ENCODE measurements around the gene PLIN4. TPM values are rescaled to one million over a fixed set of nuclear protein-coding genes. Genes with fewer than 3 reads are reported as not detected.

The PLIN4 gene
- total RNA-seq, 1 donor from 2014 or later = 1.3 TPM

GRCh38 chr19:4538601-4538954, 20.3 kb upstream of the PLIN4 start:
- Mint-ChIP-seq H3K4me1 (ENCODE audit: low read depth) (no peaks in the 10 kb centered on the region), H3K36me3 (ENCODE audit: insufficient read depth) (no peaks in the 10 kb centered on the region), H3K9me3 (ENCODE audit: low read depth) (no peaks in the 10 kb centered on the region), H3K27me3 (no peaks in the 10 kb centered on the region), H3K27ac (no peak overlapping the region), H3K4me3 (ENCODE audit: low read depth) (no peak overlapping the region)
- DNase-seq (ENCODE audit: low spot score, unreplicated experiment) = no peak
- no peak for TF ChIP-seq CTCF (IDR thresholded peaks at IDR 0.05; ENCODE audit: unreplicated experiment)

- Mint-ChIP-seq H3K27me3 (peaks cover 3% of the 10 kb centered on the region), H3K4me1 (ENCODE audit: low read depth) (no peaks in the 10 kb centered on the region), H3K36me3 (ENCODE audit: insufficient read depth) (no peaks in the 10 kb centered on the region), H3K9me3 (ENCODE audit: low read depth) (no peaks in the 10 kb centered on the region), H3K4me3 (ENCODE audit: low read depth) (no peak overlapping the region), H3K27ac (no peak overlapping the region)
- DNase-seq (ENCODE audit: low spot score, unreplicated experiment) = no peak
- no peak for TF ChIP-seq CTCF (IDR thresholded peaks at IDR 0.05; ENCODE audit: unreplicated experiment)
These were observed 19.8 kb upstream of the PLIN4 start for GRCh38 chr19:4537953-4538600.

- no peaks in the 10 kb centered on the region for H3K9me3 Mint-ChIP-seq (ENCODE audit: low read depth)
- DNase-seq (ENCODE audit: low spot score, unreplicated experiment) = no peak
- no peaks in the 10 kb centered on the region for H3K36me3 Mint-ChIP-seq (ENCODE audit: insufficient read depth)
- TF ChIP-seq CTCF (IDR thresholded peaks at IDR 0.05; ENCODE audit: unreplicated experiment) = no peak
- peaks cover 3% of the 10 kb centered on the region for H3K27me3 Mint-ChIP-seq
- no peaks in the 10 kb centered on the region for H3K4me1 Mint-ChIP-seq (ENCODE audit: low read depth)
- no peak overlapping the region for H3K4me3 Mint-ChIP-seq (ENCODE audit: low read depth)
- H3K27ac Mint-ChIP-seq = no peak overlapping the region
These were observed 18.5 kb upstream of the PLIN4 start for GRCh38 chr19:4536798-4537197.

- TF ChIP-seq CTCF (IDR thresholded peaks at IDR 0.05; ENCODE audit: unreplicated experiment) = peak; percentile 32
- Mint-ChIP-seq H3K27me3 (peaks cover 3% of the 10 kb centered on the region), H3K36me3 (ENCODE audit: insufficient read depth) (no peaks in the 10 kb centered on the region), H3K4me3 (ENCODE audit: low read depth) (peak within 1 kb of the TSS; percentile 40), H3K27ac (no peak within 1 kb of the TSS), H3K9me3 (ENCODE audit: low read depth) (no peaks in the 10 kb centered on the region), H3K4me1 (ENCODE audit: low read depth) (no peaks in the 10 kb centered on the region)
- peak; percentile 74 for DNase-seq (ENCODE audit: low spot score, unreplicated experiment)
These were observed 16.8 kb upstream of the PLIN4 start, which contains the start of gene PLIN5 for GRCh38 chr19:4534836-4535658. Gene PLIN5 (minus strand): TSS chr19:4535224. CDS start chr19:4534074, 1,150 bp downstream.

GRCh38 chr19:4533835-4534424, 15.6 kb upstream of the PLIN4 start:
- TF ChIP-seq CTCF (IDR thresholded peaks at IDR 0.05; ENCODE audit: unreplicated experiment) = no peak
- no peak for DNase-seq (ENCODE audit: low spot score, unreplicated experiment)
- Mint-ChIP-seq H3K27ac (no peak overlapping the region), H3K36me3 (ENCODE audit: insufficient read depth) (no peaks in the 10 kb centered on the region), H3K4me3 (ENCODE audit: low read depth) (no peak overlapping the region), H3K9me3 (ENCODE audit: low read depth) (no peaks in the 10 kb centered on the region), H3K27me3 (peaks cover 3% of the 10 kb centered on the region), H3K4me1 (ENCODE audit: low read depth) (no peaks in the 10 kb centered on the region)
